K562 (cell line): ENCODE results near the gene C1orf74. TPM values are rescaled to one million over a fixed set of nuclear protein-coding genes. Genes with fewer than 3 reads are reported as not detected.

Experiments used
- ATAC-seq: fragments of 200-7000 bp; cut with Tn5 transposase; 3 replicates; pipeline ENCODE4 v1.9.1; 2020; ENCODE audit warnings: moderate library complexity
- BruUV-seq: library from RNA; stranded (reverse); fragments of 400-500 nt; replicated peaks from 2 replicates; lab custom pipeline; 2021; lab: Mats Ljungman, UMichigan
- CTCF ChIA-PET: fragments of 300-600 bp; formaldehyde crosslinking; extraction: SDS; loops from one replicate; lab custom pipeline; 2021; ENCODE audit warnings: low intra/inter-chr PET ratio; lab: Yijun Ruan, JAX
- POLR2A ChIA-PET: fragments of 300-600, 350-650 bp; sonication (Branson Sonifier 250); formaldehyde crosslinking; extraction: SDS; loops from one replicate; lab custom pipeline; 2021; ENCODE audit warnings: antibody characterized with exemption, inconsistent platforms; lab: Yijun Ruan, JAX
- DNase-seq, 4 experiments: peaks; one replicate each; pipeline versions ENCODE4 v3.0.0 to v3.0.0-alpha.2; 2011 to 2018; ENCODE audit warnings: low spot score in 3 of 4, mixed read lengths in 3 of 4; ENCODE audit errors: extremely low read depth in 1 of 4
- FAIRE-seq: peaks from 2 replicates; lab custom pipeline; 2011; peaks lifted over from hg19 to GRCh38; lab: Jason Lieb, UNC
- H2AFZ ChIP-seq: 2 replicates; pipeline ENCODE4 v1.6.0; 2011; ENCODE audit warnings: low read depth, low read length, control low read depth, inconsistent platforms
- H3K27ac ChIP-seq: fragments of 200-600 bp; 3 replicates; pipeline ENCODE4 v1.8.0; 2011; ENCODE audit warnings: low read depth, mild to moderate bottlenecking, control low read depth, inconsistent platforms, low read length, moderate library complexity, mixed read lengths; ENCODE audit errors: extremely low read depth
- H3K27me3 ChIP-seq, 2 experiments: fragments of 300-600 bp in 1 of 2; 2 replicates in 1 of 2; 3 replicates in 1 of 2; pipeline versions ENCODE4 v1.6.0 to v1.8.0; 2011; ENCODE audit warnings: inconsistent platforms in 2 of 2, low read length in 2 of 2, mild to moderate bottlenecking in 1 of 2, mixed read lengths in 1 of 2, moderate library complexity in 1 of 2; ENCODE audit not compliant: control insufficient read depth in 2 of 2, insufficient read depth in 2 of 2
- H3K36me3 ChIP-seq: fragments of 300-600 bp; 3 replicates; pipeline ENCODE4 v1.8.0; 2011; ENCODE audit warnings: mild to moderate bottlenecking, low read length, inconsistent platforms; ENCODE audit not compliant: control insufficient read depth, insufficient read depth
- H3K4me1 ChIP-seq, 2 experiments: fragments of 200-600 bp in 1 of 2; replicated peaks in 1 of 2; 2 replicates in 1 of 2; 3 replicates in 1 of 2; pipeline versions ENCODE4 v1.5.1 to v1.8.0; 2011; ENCODE audit warnings: inconsistent platforms in 2 of 2, low read length in 2 of 2, mild to moderate bottlenecking in 1 of 2, mixed read lengths in 1 of 2, moderate library complexity in 1 of 2; ENCODE audit not compliant: control insufficient read depth in 2 of 2, insufficient read depth in 2 of 2
- H3K4me2 ChIP-seq: 2 replicates; pipeline ENCODE4 v1.6.1; 2011; ENCODE audit warnings: low read length, control low read depth, inconsistent platforms, mixed read lengths; ENCODE audit not compliant: insufficient read depth
- H3K4me3 ChIP-seq: fragments of 200-600 bp; sonication (generic), shearing (Covaris generic); 2 replicates; pipeline ENCODE4 v1.5.1; 2016; ENCODE audit warnings: control low read depth, inconsistent platforms
- H3K79me2 ChIP-seq: fragments of 200-600 bp; 3 replicates; pipeline ENCODE4 v1.8.0; 2011; ENCODE audit warnings: low read length, inconsistent platforms; ENCODE audit not compliant: control insufficient read depth, insufficient read depth
- H3K9ac ChIP-seq, 2 experiments: 2 replicates each; pipeline versions ENCODE4 v1.6.0 to v1.6.1; 2011; ENCODE audit warnings: low read depth in 2 of 2, low read length in 2 of 2, control low read depth in 1 of 2, inconsistent platforms in 1 of 2, mild to moderate bottlenecking in 1 of 2, mixed read lengths in 1 of 2; ENCODE audit not compliant: insufficient read depth in 1 of 2
- H3K9me1 ChIP-seq: one replicate; pipeline ENCODE4 v1.6.0; 2011; ENCODE audit warnings: inconsistent platforms, mild to moderate bottlenecking, low read length, moderate library complexity; ENCODE audit not compliant: control insufficient read depth, insufficient read depth
- H3K9me3 ChIP-seq: replicated peaks from 2 replicates; pipeline ENCODE4 v1.5.1; 2011; ENCODE audit warnings: low read depth, low read length, inconsistent platforms; ENCODE audit not compliant: control insufficient read depth, insufficient read depth
- H4K20me1 ChIP-seq: replicated peaks from 2 replicates; pipeline ENCODE4 v1.6.1; 2011; ENCODE audit warnings: low read length, inconsistent platforms, mixed read lengths; ENCODE audit not compliant: control insufficient read depth, insufficient read depth
- DMBX1 ChIP-seq: fragments of 250-450 bp; sonication (Bioruptor Pico); IDR thresholded peaks from 2 replicates; pipeline ENCODE4 v1.8.0; 2022; ENCODE audit warnings: inconsistent platforms, mild to moderate bottlenecking, moderate library complexity, borderline replicate concordance
- GABPB1 ChIP-seq: sonication (generic); formaldehyde crosslinking; IDR thresholded peaks from 2 replicates; pipeline ENCODE4 v1.8.0; 2022; ENCODE audit warnings: mild to moderate bottlenecking, missing genetic modification reagents
- NCOA1 ChIP-seq: fragments of 450-650 bp; IDR thresholded peaks from 2 replicates; pipeline ENCODE4 v1.6.1; 2016; ENCODE audit warnings: low read depth
- NCOA2 ChIP-seq, 2 experiments: fragments of 450-650 bp; IDR thresholded peaks; 2 replicates each; pipeline ENCODE4 v1.6.1; 2018; ENCODE audit warnings: mild to moderate bottlenecking in 2 of 2, moderate library complexity in 1 of 2; ENCODE audit not compliant: partially characterized antibody in 2 of 2
- NCOA6 ChIP-seq: fragments of 450-650 bp; IDR thresholded peaks from 2 replicates; pipeline ENCODE4 v1.6.1; 2017; ENCODE audit warnings: mild to moderate bottlenecking
- PHF8 ChIP-seq: fragments of 200-600 bp; sonication (generic); IDR thresholded peaks from 2 replicates; pipeline ENCODE4 v1.6.1; 2012; ENCODE audit warnings: mixed run types, mild to moderate bottlenecking, inconsistent platforms, low read length, moderate library complexity, borderline replicate concordance
- PRMT5 ChIP-seq: sonication (generic); formaldehyde crosslinking; IDR thresholded peaks from 2 replicates; pipeline ENCODE4 v1.5.0; 2020; ENCODE audit warnings: missing genetic modification reagents
- SNIP1 ChIP-seq: fragments of 450-650 bp; IDR thresholded peaks from 2 replicates; pipeline ENCODE4 v1.7.1; 2017; ENCODE audit warnings: low read depth, mild to moderate bottlenecking
- STAT5B ChIP-seq: fragments of 250-450 bp; sonication (Bioruptor Pico); IDR thresholded peaks from 2 replicates; pipeline ENCODE4 v1.8.0; 2021; ENCODE audit warnings: mild to moderate bottlenecking, inconsistent platforms
- ZC3H8 ChIP-seq: fragments of 450-650 bp; IDR thresholded peaks from 2 replicates; pipeline ENCODE4 v1.6.1; 2017
- WGBS: fragments of 100-300 bp; shearing (Covaris generic); methylation state at CpG from one replicate; pipeline ENCODE4 v1.1.6; 2016; ENCODE audit warnings: low coverage, mixed read lengths; ENCODE audit not compliant: insufficient coverage; ENCODE audit errors: missing lambda C conversion rate; 5-methylcytosine and 5-hydroxymethylcytosine counted together
- in situ Hi-C: fragments of 300-500 bp; cut with MboI; formaldehyde crosslinking; loops from 4 replicates; pipeline ENCODE4 v1.15.0; 2018; ENCODE audit warnings: inconsistent platforms, mixed read lengths
- intact Hi-C: fragments of 100-400 bp; cut with micrococcal nuclease; formaldehyde crosslinking; loops from 2 replicates; pipeline ENCODE4 v1.14.2; 2022
- polyA plus RNA-seq, 8 experiments: library from polyadenylated mRNA; depleted of rRNA in 4 of 8; stranded (reverse) in 5 of 8; unstranded in 3 of 8; fragments of >200 nt; fragmentation: Nextera tagmentation in 2 of 8; fragmentation: Illumina TruSeq in 1 of 8; extraction: Ambion mirVana in 2 of 8; extraction: Trizol in 1 of 8; gene quantifications; 2 replicates each; pipeline versions ENCODE4 v1.2.1 to v1.2.3, GENCODE V29; 2011 to 2014; ENCODE audit warnings: inconsistent platforms in 1 of 8, missing spikeins in 1 of 8
- total RNA-seq, 7 experiments: library from RNA; depleted of rRNA in 6 of 7; stranded (reverse); fragments of >200 nt in 6 of 7; fragmentation: Illumina TruSeq in 2 of 7; extraction: Trizol in 2 of 7; gene quantifications; 2 replicates each; pipeline versions ENCODE4 v1.2.1 to v1.2.3, GENCODE V29; 2011 to 2021; ENCODE audit warnings: low replicate concordance in 1 of 7
- TF ChIP-seq, protein P1 (sequence below): sonication (generic); formaldehyde crosslinking; IDR thresholded peaks from 2 replicates; pipeline ENCODE4 v1.8.0; 2023; ENCODE audit warnings: missing genetic modification reagents, mild to moderate bottlenecking, borderline replicate concordance
- TF ChIP-seq, protein P2 (sequence below): fragments of 250-450 bp; sonication (Bioruptor Pico); IDR thresholded peaks from 2 replicates; pipeline ENCODE4 v1.4.0; 2020; ENCODE audit warnings: mild to moderate bottlenecking, moderate library complexity, borderline replicate concordance
- TF ChIP-seq, protein P3 (sequence below), 2 experiments: IDR thresholded peaks; 2 replicates each; pipeline ENCODE4 v1.6.1; 2012; ENCODE audit warnings: improper control_type of control experiment in 2 of 2, low read depth in 2 of 2, low read length in 2 of 2, borderline replicate concordance in 1 of 2

C1orf74 gene
- total and polyA plus RNA-seq, 9 of the 15 experiments (the other 6 are each of a cell fraction or from before 2014, with no cell fraction given), result 4.0 to 7.6 (median 5.7) TPM

DNA sequence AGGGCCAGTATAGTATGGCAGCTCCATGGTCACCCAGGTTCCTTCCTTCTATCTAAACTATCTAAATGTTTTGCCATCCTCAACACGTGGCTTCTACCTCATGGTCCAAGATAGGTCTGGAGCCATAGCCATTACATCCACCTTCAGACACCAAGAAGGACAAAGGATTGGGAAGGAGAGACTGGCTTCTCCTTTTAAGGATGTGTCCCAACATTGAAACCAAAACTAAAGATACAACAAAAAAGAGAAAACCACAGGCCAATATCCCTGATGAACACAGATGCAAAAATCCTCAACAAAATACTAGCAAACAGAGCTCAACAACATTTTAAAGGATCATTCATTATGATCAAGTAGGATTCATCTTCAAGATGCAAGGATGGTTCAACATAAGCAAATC, 54.9 kb downstream of the C1orf74 start:
- in situ Hi-C loops (no loop called here), intact Hi-C loops (no loop called here)
- H3K9ac ChIP-seq, result no peak overlapping the region
- FAIRE-seq (no peak), DNase-seq (no peak), ATAC-seq (no peak)
- ChIA-PET POLR2A (no interaction called here), CTCF (no interaction called here)
- no peaks in the 10 kb centered on the region for H3K79me2 ChIP-seq
- no peaks in the 10 kb centered on the region; a peak in 1 of 5 replicates for H3K4me1 ChIP-seq
- H3K4me2 ChIP-seq, result no peak overlapping the region
- H2AFZ ChIP-seq, result no peak overlapping the region
- H4K20me1 ChIP-seq, result no peaks in the 10 kb centered on the region
- no peak overlapping the region for H3K27ac ChIP-seq
- no peak overlapping the region for H3K4me3 ChIP-seq
- no TSS peak for BruUV-seq
- no peaks in the 10 kb centered on the region for H3K36me3 ChIP-seq
- 0% methylated on average over 1 of the region's 1 CpG for WGBS
- H3K9me1 ChIP-seq, result no peaks in the 10 kb centered on the region
- H3K27me3 ChIP-seq, result no peaks in the 10 kb centered on the region; a peak in 2 of 5 replicates
- no peaks in the 10 kb centered on the region for H3K9me3 ChIP-seq
- TF ChIP-seq STAT5B (CRISPR knock-in tag) (no peak), SNIP1 (no peak), NCOA2 (IDR thresholded peaks at IDR 0.05; ENCODE audit: partially characterized antibody in 2 of 2) (no peak), PRMT5 (CRISPR knock-in tag) (no peak), NCOA1 (no peak), DMBX1 (CRISPR knock-in tag) (no peak), GABPB1 (CRISPR knock-in tag) (no peak), ZC3H8 (no peak), NCOA6 (no peak), PHF8 (no peak)
- TF ChIP-seq, protein P1, sequence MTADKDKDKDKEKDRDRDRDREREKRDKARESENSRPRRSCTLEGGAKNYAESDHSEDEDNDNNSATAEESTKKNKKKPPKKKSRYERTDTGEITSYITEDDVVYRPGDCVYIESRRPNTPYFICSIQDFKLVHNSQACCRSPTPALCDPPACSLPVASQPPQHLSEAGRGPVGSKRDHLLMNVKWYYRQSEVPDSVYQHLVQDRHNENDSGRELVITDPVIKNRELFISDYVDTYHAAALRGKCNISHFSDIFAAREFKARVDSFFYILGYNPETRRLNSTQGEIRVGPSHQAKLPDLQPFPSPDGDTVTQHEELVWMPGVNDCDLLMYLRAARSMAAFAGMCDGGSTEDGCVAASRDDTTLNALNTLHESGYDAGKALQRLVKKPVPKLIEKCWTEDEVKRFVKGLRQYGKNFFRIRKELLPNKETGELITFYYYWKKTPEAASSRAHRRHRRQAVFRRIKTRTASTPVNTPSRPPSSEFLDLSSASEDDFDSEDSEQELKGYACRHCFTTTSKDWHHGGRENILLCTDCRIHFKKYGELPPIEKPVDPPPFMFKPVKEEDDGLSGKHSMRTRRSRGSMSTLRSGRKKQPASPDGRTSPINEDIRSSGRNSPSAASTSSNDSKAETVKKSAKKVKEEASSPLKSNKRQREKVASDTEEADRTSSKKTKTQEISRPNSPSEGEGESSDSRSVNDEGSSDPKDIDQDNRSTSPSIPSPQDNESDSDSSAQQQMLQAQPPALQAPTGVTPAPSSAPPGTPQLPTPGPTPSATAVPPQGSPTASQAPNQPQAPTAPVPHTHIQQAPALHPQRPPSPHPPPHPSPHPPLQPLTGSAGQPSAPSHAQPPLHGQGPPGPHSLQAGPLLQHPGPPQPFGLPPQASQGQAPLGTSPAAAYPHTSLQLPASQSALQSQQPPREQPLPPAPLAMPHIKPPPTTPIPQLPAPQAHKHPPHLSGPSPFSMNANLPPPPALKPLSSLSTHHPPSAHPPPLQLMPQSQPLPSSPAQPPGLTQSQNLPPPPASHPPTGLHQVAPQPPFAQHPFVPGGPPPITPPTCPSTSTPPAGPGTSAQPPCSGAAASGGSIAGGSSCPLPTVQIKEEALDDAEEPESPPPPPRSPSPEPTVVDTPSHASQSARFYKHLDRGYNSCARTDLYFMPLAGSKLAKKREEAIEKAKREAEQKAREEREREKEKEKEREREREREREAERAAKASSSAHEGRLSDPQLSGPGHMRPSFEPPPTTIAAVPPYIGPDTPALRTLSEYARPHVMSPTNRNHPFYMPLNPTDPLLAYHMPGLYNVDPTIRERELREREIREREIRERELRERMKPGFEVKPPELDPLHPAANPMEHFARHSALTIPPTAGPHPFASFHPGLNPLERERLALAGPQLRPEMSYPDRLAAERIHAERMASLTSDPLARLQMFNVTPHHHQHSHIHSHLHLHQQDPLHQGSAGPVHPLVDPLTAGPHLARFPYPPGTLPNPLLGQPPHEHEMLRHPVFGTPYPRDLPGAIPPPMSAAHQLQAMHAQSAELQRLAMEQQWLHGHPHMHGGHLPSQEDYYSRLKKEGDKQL (CRISPR knock-in tag), result no peak
- TF ChIP-seq, protein P2, sequence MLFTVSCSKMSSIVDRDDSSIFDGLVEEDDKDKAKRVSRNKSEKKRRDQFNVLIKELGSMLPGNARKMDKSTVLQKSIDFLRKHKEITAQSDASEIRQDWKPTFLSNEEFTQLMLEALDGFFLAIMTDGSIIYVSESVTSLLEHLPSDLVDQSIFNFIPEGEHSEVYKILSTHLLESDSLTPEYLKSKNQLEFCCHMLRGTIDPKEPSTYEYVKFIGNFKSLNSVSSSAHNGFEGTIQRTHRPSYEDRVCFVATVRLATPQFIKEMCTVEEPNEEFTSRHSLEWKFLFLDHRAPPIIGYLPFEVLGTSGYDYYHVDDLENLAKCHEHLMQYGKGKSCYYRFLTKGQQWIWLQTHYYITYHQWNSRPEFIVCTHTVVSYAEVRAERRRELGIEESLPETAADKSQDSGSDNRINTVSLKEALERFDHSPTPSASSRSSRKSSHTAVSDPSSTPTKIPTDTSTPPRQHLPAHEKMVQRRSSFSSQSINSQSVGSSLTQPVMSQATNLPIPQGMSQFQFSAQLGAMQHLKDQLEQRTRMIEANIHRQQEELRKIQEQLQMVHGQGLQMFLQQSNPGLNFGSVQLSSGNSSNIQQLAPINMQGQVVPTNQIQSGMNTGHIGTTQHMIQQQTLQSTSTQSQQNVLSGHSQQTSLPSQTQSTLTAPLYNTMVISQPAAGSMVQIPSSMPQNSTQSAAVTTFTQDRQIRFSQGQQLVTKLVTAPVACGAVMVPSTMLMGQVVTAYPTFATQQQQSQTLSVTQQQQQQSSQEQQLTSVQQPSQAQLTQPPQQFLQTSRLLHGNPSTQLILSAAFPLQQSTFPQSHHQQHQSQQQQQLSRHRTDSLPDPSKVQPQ, result no peak
- TF ChIP-seq, protein P3, sequence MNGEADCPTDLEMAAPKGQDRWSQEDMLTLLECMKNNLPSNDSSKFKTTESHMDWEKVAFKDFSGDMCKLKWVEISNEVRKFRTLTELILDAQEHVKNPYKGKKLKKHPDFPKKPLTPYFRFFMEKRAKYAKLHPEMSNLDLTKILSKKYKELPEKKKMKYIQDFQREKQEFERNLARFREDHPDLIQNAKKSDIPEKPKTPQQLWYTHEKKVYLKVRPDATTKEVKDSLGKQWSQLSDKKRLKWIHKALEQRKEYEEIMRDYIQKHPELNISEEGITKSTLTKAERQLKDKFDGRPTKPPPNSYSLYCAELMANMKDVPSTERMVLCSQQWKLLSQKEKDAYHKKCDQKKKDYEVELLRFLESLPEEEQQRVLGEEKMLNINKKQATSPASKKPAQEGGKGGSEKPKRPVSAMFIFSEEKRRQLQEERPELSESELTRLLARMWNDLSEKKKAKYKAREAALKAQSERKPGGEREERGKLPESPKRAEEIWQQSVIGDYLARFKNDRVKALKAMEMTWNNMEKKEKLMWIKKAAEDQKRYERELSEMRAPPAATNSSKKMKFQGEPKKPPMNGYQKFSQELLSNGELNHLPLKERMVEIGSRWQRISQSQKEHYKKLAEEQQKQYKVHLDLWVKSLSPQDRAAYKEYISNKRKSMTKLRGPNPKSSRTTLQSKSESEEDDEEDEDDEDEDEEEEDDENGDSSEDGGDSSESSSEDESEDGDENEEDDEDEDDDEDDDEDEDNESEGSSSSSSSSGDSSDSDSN (IDR thresholded peaks at IDR 0.05; ENCODE audit: borderline replicate concordance in 1 of 2, low read depth in 2 of 2, low read length in 2 of 2), result no peak
